SK-N-SH (cell line): ENCODE results near the gene MRGPRE.

Experiments used
- CTCF ChIP-seq: fragments of 200-600 bp; sonication (generic); IDR thresholded peaks from 2 replicates; pipeline ENCODE4 v1.6.1; 2017; ENCODE audit warnings: antibody characterized with exemption, mild to moderate bottlenecking, moderate library complexity
- EP300 ChIP-seq, 2 experiments: IDR thresholded peaks; 2 replicates each; pipeline versions ENCODE4 v1.4.0 to v1.6.1; 2012; ENCODE audit warnings: borderline replicate concordance in 1 of 2, low read depth in 1 of 2, low read length in 1 of 2
- JUND ChIP-seq: IDR thresholded peaks from 2 replicates; pipeline ENCODE4 v1.4.0; 2012
- MAX ChIP-seq: IDR thresholded peaks from 2 replicates; pipeline ENCODE4 v1.4.0; 2012; ENCODE audit warnings: low read depth
- MXI1 ChIP-seq: IDR thresholded peaks from 2 replicates; pipeline ENCODE4 v1.6.1; 2012; ENCODE audit warnings: mild to moderate bottlenecking, low read depth, low read length, improper control_type of control experiment
- PBX3 ChIP-seq: IDR thresholded peaks from 2 replicates; pipeline ENCODE4; 2012
- POLR2AphosphoS5 ChIP-seq: IDR thresholded peaks from 2 replicates; pipeline ENCODE4 v1.6.1; 2012; ENCODE audit warnings: low read depth, low read length
- RAD21 ChIP-seq: IDR thresholded peaks from 2 replicates; pipeline ENCODE4 v1.6.1; 2012; ENCODE audit warnings: mild to moderate bottlenecking, low read length
- RCOR1 ChIP-seq: fragments of 150-350 bp; IDR thresholded peaks from 2 replicates; pipeline ENCODE4 v1.6.1; 2017; ENCODE audit warnings: antibody characterized with exemption, low read length
- REST ChIP-seq: IDR thresholded peaks from 2 replicates; pipeline ENCODE4 v1.6.1; 2012; ENCODE audit warnings: mild to moderate bottlenecking, low read depth, low read length, moderate library complexity
- SIN3A ChIP-seq: IDR thresholded peaks from 2 replicates; pipeline ENCODE4 v1.6.1; 2012; ENCODE audit warnings: low read depth, mild to moderate bottlenecking, low read length, moderate library complexity, borderline replicate concordance

- TF ChIP-seq CTCF (no peak), RCOR1 (no peak), MXI1 (no peak), PBX3 (no peak), RAD21 (no peak), SIN3A (no peak), EP300 (IDR thresholded peaks at IDR 0.05; ENCODE audit: borderline replicate concordance in 1 of 2, low read depth in 1 of 2, low read length in 1 of 2) (no peak), REST (no peak), POLR2AphosphoS5 (no peak), MAX (no peak), JUND (no peak)
Measured at GRCh38 chr11:3186166-3186953, 45.9 kb downstream of the MRGPRE start.
